DOHH2 (cell line): Measurements from ENCODE around the gene LANCL1.

Source experiments
- EZH2phosphoT487 ChIP-seq: fragments of 200-600 bp; sonication (generic); IDR thresholded peaks from 2 replicates; pipeline ENCODE4 v1.6.1; 2017; ENCODE audit warnings: borderline replicate concordance, mild to moderate bottlenecking, antibody characterized with exemption, low read length, moderate library complexity, mixed read lengths
- TF ChIP-seq, protein P1 (sequence below): fragments of 200-600 bp; sonication (generic); IDR thresholded peaks from one replicate; pipeline ENCODE4 v1.5.1; 2014; ENCODE audit warnings: antibody characterized with exemption, mild to moderate bottlenecking, low read depth, low read length; ENCODE audit not compliant: poor library complexity, severe bottlenecking

DNA sequence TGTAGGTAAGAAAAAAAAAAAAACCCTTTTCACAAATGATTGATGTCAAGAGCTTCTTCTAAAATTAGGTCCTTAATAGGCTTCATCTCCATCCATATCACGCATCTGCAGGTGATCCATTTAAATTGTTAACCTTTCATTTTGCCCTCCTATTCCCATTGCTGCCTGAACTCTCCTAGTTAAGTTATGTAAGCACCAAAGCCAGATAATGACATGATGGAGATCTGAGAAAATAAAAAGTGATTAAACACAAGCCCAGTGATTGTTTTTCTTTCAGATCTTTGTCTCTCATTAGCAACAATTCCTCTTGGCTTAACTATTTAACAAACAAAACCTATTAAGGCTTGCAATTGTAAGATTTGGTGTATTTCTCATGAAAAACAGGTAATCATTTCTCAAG, 20.0 kb downstream of the LANCL1 start:
- TF ChIP-seq, protein P1, sequence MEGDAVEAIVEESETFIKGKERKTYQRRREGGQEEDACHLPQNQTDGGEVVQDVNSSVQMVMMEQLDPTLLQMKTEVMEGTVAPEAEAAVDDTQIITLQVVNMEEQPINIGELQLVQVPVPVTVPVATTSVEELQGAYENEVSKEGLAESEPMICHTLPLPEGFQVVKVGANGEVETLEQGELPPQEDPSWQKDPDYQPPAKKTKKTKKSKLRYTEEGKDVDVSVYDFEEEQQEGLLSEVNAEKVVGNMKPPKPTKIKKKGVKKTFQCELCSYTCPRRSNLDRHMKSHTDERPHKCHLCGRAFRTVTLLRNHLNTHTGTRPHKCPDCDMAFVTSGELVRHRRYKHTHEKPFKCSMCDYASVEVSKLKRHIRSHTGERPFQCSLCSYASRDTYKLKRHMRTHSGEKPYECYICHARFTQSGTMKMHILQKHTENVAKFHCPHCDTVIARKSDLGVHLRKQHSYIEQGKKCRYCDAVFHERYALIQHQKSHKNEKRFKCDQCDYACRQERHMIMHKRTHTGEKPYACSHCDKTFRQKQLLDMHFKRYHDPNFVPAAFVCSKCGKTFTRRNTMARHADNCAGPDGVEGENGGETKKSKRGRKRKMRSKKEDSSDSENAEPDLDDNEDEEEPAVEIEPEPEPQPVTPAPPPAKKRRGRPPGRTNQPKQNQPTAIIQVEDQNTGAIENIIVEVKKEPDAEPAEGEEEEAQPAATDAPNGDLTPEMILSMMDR, result no peak
- no peak for TF ChIP-seq EZH2phosphoT487
